ENCODE data around the gene CRKL.
"Not testable (repeated sequence)": the region's sequence is repeated elsewhere in the genome, so short reads cannot be mapped to it uniquely, and the experiment has no call there.

Gene CRKL

DNA sequence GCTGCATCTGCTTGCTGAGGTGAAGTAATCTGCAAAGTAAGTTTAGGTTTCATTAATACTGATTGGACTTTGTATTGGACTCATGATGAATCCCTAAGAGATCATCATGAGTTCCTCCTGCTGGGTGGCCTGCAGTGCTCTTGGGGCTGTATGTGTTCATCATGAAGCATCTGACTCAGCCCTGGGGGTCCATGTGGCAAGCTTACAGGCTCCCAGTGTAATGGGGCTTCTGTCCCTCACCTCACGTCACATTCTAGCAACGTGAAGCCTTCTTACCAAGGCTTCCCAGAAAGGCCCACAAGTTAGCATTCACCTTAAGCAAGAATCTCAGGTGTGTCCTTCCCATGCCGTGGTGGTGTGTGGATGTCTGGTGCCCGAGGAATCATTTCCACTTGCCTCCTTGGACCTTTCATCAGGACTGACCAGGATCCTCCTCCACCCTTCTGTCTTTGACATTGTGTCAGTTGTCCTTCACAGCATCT, 23.7 kb downstream of the CRKL start:
- no peak overlapping the region for H2BK120ac ChIP-seq (ENCODE audit: insufficient read depth, low read length, poor library complexity)
- no peak overlapping the region for H3K23ac ChIP-seq (ENCODE audit: low read length)
- no peak overlapping the region for H2BK12ac ChIP-seq (ENCODE audit: low read length)
- H3K4ac ChIP-seq (ENCODE audit: low read depth, low read length) = peak overlapping the region; percentile 80
- H3K4me1 ChIP-seq (ENCODE audit: control insufficient read depth in 1 of 2, insufficient read depth in 2 of 2, low read length in 2 of 2) = peaks cover 4 to 9% of the 10 kb centered on the region in 2 experiments
- H3K27me3 ChIP-seq (ENCODE audit: insufficient read depth, low read length) = no peaks in the 10 kb centered on the region
- DNase-seq = peak in 1 of 2 donors; percentile 17
- H3K27ac ChIP-seq (ENCODE audit: low read depth, low read length) = no peak overlapping the region
- H3K4me2 ChIP-seq (ENCODE audit: low read length) = no peak overlapping the region
- no peak overlapping the region for H3K4me3 ChIP-seq (ENCODE audit: low read depth, low read length)
- no peak overlapping the region for H3K18ac ChIP-seq (ENCODE audit: low read length)
- no peak overlapping the region for H2BK5ac ChIP-seq (ENCODE audit: low read depth, low read length, poor library complexity)
- peaks cover 27% of the 10 kb centered on the region for H3K79me2 ChIP-seq (ENCODE audit: control insufficient read depth, insufficient read depth, low read length, poor library complexity)
- no peak overlapping the region for H3K14ac ChIP-seq (ENCODE audit: low read length)
- H3K9ac ChIP-seq (ENCODE audit: low read length) = no peak overlapping the region
- H2AFZ ChIP-seq (ENCODE audit: insufficient read depth, low read length, poor library complexity) = peak overlapping the region; percentile 45
- no peak overlapping the region for H4K8ac ChIP-seq (ENCODE audit: low read depth, low read length)
- H4K12ac ChIP-seq (ENCODE audit: low read depth, low read length) = no peak overlapping the region
- H2AK5ac ChIP-seq (ENCODE audit: low read length) = no peak overlapping the region
- peaks cover 11 to 15% of the 10 kb centered on the region in 2 experiments for H3K36me3 ChIP-seq (ENCODE audit: control insufficient read depth in 1 of 2, insufficient read depth in 2 of 2, low read length in 2 of 2)
- no peaks in the 10 kb centered on the region for H3K79me1 ChIP-seq (ENCODE audit: low read length)
- H4K91ac ChIP-seq (ENCODE audit: low read depth, low read length) = no peak overlapping the region
- WGBS (ENCODE audit: extremely low coverage, insufficient coverage, insufficient read length) = no CpG with 5 or more reads among the region's 4 CpGs
- no peaks in the 10 kb centered on the region for H3K9me3 ChIP-seq (ENCODE audit: insufficient read depth, low read depth, low read length)

- H3K18ac ChIP-seq (ENCODE audit: low read length); H2AFZ ChIP-seq (ENCODE audit: insufficient read depth, low read length, poor library complexity); H3K14ac ChIP-seq (ENCODE audit: low read length); H3K9me3 ChIP-seq (ENCODE audit: insufficient read depth, low read depth, low read length); H2BK120ac ChIP-seq (ENCODE audit: insufficient read depth, low read length, poor library complexity); H3K9ac ChIP-seq (ENCODE audit: low read length); H3K79me1 ChIP-seq (ENCODE audit: low read length); H3K4me1 ChIP-seq (ENCODE audit: control insufficient read depth in 1 of 2, insufficient read depth in 2 of 2, low read length in 2 of 2); H3K23ac ChIP-seq (ENCODE audit: low read length); H3K27ac ChIP-seq (ENCODE audit: low read depth, low read length); H4K8ac ChIP-seq (ENCODE audit: low read depth, low read length); DNase-seq; H3K4me2 ChIP-seq (ENCODE audit: low read length); H2BK5ac ChIP-seq (ENCODE audit: low read depth, low read length, poor library complexity); H2AK5ac ChIP-seq (ENCODE audit: low read length); H2BK12ac ChIP-seq (ENCODE audit: low read length); H3K36me3 ChIP-seq (ENCODE audit: control insufficient read depth in 1 of 2, insufficient read depth in 2 of 2, low read length in 2 of 2); H3K27me3 ChIP-seq (ENCODE audit: insufficient read depth, low read length); H4K91ac ChIP-seq (ENCODE audit: low read depth, low read length); H3K4me3 ChIP-seq (ENCODE audit: low read depth, low read length); H4K12ac ChIP-seq (ENCODE audit: low read depth, low read length): not testable (repeated sequence)
- H3K79me2 ChIP-seq (ENCODE audit: control insufficient read depth, insufficient read depth, low read length, poor library complexity) = peaks cover 29% of the 10 kb centered on the region
- peak overlapping the region; percentile 73 for H3K4ac ChIP-seq (ENCODE audit: low read depth, low read length)
- no CpG with 5 or more reads among the region's 7 CpGs for WGBS (ENCODE audit: extremely low coverage, insufficient coverage, insufficient read length)
These were observed 25.1 kb downstream of the CRKL start for GRCh38 chr22:20942203-20942902.

DNA sequence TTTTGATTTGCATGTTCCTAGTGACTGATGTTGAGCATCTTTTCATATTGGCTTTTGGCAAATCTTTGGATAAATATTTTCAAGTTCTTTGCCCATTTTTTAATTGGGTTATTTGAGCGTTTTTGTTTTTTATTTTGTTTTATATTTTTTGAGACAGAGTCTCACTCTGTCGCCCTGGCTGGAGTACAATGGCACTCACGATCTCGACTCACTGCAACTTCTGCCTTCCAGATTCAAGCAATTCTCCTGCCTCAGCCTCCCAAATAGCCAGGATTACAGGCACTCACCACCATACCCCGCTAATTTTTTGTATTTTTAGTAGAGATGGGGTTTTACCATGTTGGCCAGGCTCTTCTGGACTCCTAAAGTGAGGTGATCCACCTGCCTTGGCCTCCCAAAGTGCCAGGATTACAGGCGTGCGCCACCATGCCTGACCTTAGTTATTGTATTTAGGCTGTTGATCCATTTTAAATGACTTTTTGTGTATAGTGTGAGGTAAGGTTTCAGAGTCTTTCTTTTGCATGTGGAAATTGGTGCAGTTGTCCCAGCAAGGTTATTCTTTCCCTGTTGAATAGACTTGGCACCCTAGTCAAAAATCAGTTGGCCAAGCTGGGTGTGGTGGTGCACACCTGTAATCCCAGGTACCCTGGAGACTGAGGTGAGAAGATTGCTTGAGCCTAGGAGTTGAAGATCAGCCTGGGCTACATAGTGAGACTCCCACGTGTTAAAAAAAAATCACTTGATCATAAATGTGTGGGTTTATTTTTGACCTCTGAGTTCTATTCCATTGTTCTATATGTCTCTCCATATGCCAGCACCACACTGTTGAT, 26.1 kb downstream of the CRKL start:
- H2AFZ ChIP-seq (ENCODE audit: insufficient read depth, low read length, poor library complexity) = no peak overlapping the region
- no peak overlapping the region for H3K23ac ChIP-seq (ENCODE audit: low read length)
- no peak overlapping the region for H3K18ac ChIP-seq (ENCODE audit: low read length)
- no peak overlapping the region for H2AK5ac ChIP-seq (ENCODE audit: low read length)
- no peak overlapping the region for H2BK120ac ChIP-seq (ENCODE audit: insufficient read depth, low read length, poor library complexity)
- H3K9me3 ChIP-seq (ENCODE audit: insufficient read depth, low read depth, low read length) = no peaks in the 10 kb centered on the region
- no peaks in the 10 kb centered on the region for H3K27me3 ChIP-seq (ENCODE audit: insufficient read depth, low read length)
- H3K4ac ChIP-seq (ENCODE audit: low read depth, low read length) = peak overlapping the region; percentile 19
- no peak overlapping the region for H3K27ac ChIP-seq (ENCODE audit: low read depth, low read length)
- H4K8ac ChIP-seq (ENCODE audit: low read depth, low read length) = no peak overlapping the region
- peaks cover 3% of the 10 kb centered on the region in 2 experiments for H3K36me3 ChIP-seq (ENCODE audit: control insufficient read depth in 1 of 2, insufficient read depth in 2 of 2, low read length in 2 of 2)
- WGBS (ENCODE audit: extremely low coverage, insufficient coverage, insufficient read length) = no CpG with 5 or more reads among the region's 8 CpGs
- no peak overlapping the region for H3K4me3 ChIP-seq (ENCODE audit: low read depth, low read length)
- H3K79me2 ChIP-seq (ENCODE audit: control insufficient read depth, insufficient read depth, low read length, poor library complexity) = peaks cover 27% of the 10 kb centered on the region
- no peak overlapping the region for H2BK12ac ChIP-seq (ENCODE audit: low read length)
- H3K79me1 ChIP-seq (ENCODE audit: low read length) = no peaks in the 10 kb centered on the region
- no peak overlapping the region for H3K9ac ChIP-seq (ENCODE audit: low read length)
- no peak for DNase-seq
- no peak overlapping the region for H2BK5ac ChIP-seq (ENCODE audit: low read depth, low read length, poor library complexity)
- H3K4me1 ChIP-seq (ENCODE audit: control insufficient read depth in 1 of 2, insufficient read depth in 2 of 2, low read length in 2 of 2) = peaks cover 0 to 8% of the 10 kb centered on the region in 2 experiments
- no peak overlapping the region for H4K91ac ChIP-seq (ENCODE audit: low read depth, low read length)
- no peak overlapping the region for H3K14ac ChIP-seq (ENCODE audit: low read length)
- no peak overlapping the region for H4K12ac ChIP-seq (ENCODE audit: low read depth, low read length)
- H3K4me2 ChIP-seq (ENCODE audit: low read length) = no peak overlapping the region

- Histone ChIP-seq H2BK120ac (ENCODE audit: insufficient read depth, low read length, poor library complexity) (no peak overlapping the region), H3K27ac (ENCODE audit: low read depth, low read length) (no peak overlapping the region), H3K23ac (ENCODE audit: low read length) (no peak overlapping the region), H3K14ac (ENCODE audit: low read length) (no peak overlapping the region), H3K27me3 (ENCODE audit: insufficient read depth, low read length) (no peaks in the 10 kb centered on the region), H3K79me1 (ENCODE audit: low read length) (no peaks in the 10 kb centered on the region), H2AFZ (ENCODE audit: insufficient read depth, low read length, poor library complexity) (no peak overlapping the region), H3K4me3 (ENCODE audit: low read depth, low read length) (no peak overlapping the region), H3K9ac (ENCODE audit: low read length) (no peak overlapping the region), H3K18ac (ENCODE audit: low read length) (no peak overlapping the region), H2AK5ac (ENCODE audit: low read length) (no peak overlapping the region), H3K36me3 (ENCODE audit: control insufficient read depth in 1 of 2, insufficient read depth in 2 of 2, low read length in 2 of 2) (peaks cover 3% of the 10 kb centered on the region in 2 experiments), H4K8ac (ENCODE audit: low read depth, low read length) (no peak overlapping the region), H3K4me2 (ENCODE audit: low read length) (no peak overlapping the region), H3K4me1 (ENCODE audit: control insufficient read depth in 1 of 2, insufficient read depth in 2 of 2, low read length in 2 of 2) (peaks cover 0 to 8% of the 10 kb centered on the region in 2 experiments), H4K12ac (ENCODE audit: low read depth, low read length) (no peak overlapping the region), H3K9me3 (ENCODE audit: insufficient read depth, low read depth, low read length) (no peaks in the 10 kb centered on the region), H3K4ac (ENCODE audit: low read depth, low read length) (no peak overlapping the region), H2BK5ac (ENCODE audit: low read depth, low read length, poor library complexity) (no peak overlapping the region), H4K91ac (ENCODE audit: low read depth, low read length) (no peak overlapping the region), H3K79me2 (ENCODE audit: control insufficient read depth, insufficient read depth, low read length, poor library complexity) (peaks cover 27% of the 10 kb centered on the region), H2BK12ac (ENCODE audit: low read length) (no peak overlapping the region)
- DNase-seq = peak in 1 of 2 donors; percentile 43
- WGBS (ENCODE audit: extremely low coverage, insufficient coverage, insufficient read length) = no CpG with 5 or more reads among the region's 1 CpG
These were observed 26.8 kb downstream of the CRKL start for GRCh38 chr22:20944042-20944441.

All from trophoblast cell (in vitro differentiated cells and primary cell).